Tibial nerve (tissue), 4 donors: ENCODE results near the gene COMT. TPM values are rescaled to one million over a fixed set of nuclear protein-coding genes. Genes with fewer than 3 reads are reported as not detected.

Experiments
- DNase-seq, 2 donors: peaks; one replicate each; pipeline ENCODE4 v3.0.0-alpha.2; 2019; ENCODE audit warnings: low spot score in 2 of 2
- H3K27ac ChIP-seq, 4 donors: fragments of 200-600 bp; sonication (generic) in 3 of 4; one replicate each; pipeline ENCODE4 v1.5.1; 2017 to 2019; ENCODE audit warnings: mild to moderate bottlenecking in 1 of 4
- H3K27me3 ChIP-seq, 2 donors: fragments of 200-600 bp; sonication (generic) in 1 of 2; one replicate each; pipeline versions ENCODE4 v1.5.1 to v1.6.0; 2017 to 2019
- H3K36me3 ChIP-seq, 3 donors: fragments of 200-600 bp; sonication (generic); one replicate each; pipeline ENCODE4 v1.5.1; 2018 to 2019
- H3K4me1 ChIP-seq, 4 donors: fragments of 200-600 bp; sonication (generic) in 3 of 4; one replicate each; pipeline ENCODE4 v1.5.1; 2017 to 2019
- H3K4me3 ChIP-seq, 4 donors: fragments of 200-600 bp; sonication (generic) in 3 of 4; one replicate each; pipeline ENCODE4 v1.5.1; 2017 to 2019; ENCODE audit warnings: mild to moderate bottlenecking in 1 of 4, moderate library complexity in 1 of 4
- H3K9me3 ChIP-seq, 4 donors: fragments of 200-600 bp; sonication (generic) in 3 of 4; one replicate each; pipeline ENCODE4 v1.5.1; 2017 to 2019
- CTCF ChIP-seq, 5 experiments: fragments of 200-600 bp in 3 of 5; fragments of 450-650 bp in 2 of 5; sonication (generic) in 3 of 5; IDR thresholded peaks; one replicate each; pipeline ENCODE4 v1.5.1; 2016 to 2019; ENCODE audit warnings: antibody characterized with exemption in 5 of 5, mild to moderate bottlenecking in 3 of 5, moderate library complexity in 2 of 5
- EP300 ChIP-seq, 2 donors: sonication (generic); formaldehyde crosslinking; IDR thresholded peaks; one replicate each; pipeline ENCODE4 v1.6.1; 2017; ENCODE audit warnings: antibody characterized with exemption in 2 of 2, mild to moderate bottlenecking in 1 of 2
- POLR2A ChIP-seq, 2 donors: fragments of 450-650 bp; IDR thresholded peaks; one replicate each; pipeline ENCODE4 v1.6.1; 2017; ENCODE audit warnings: antibody characterized with exemption in 2 of 2, mild to moderate bottlenecking in 2 of 2, moderate library complexity in 2 of 2
- WGBS, 2 donors: methylation state at CpG; one replicate each; pipeline ENCODE4 v1.1.5; 2018; 5-methylcytosine and 5-hydroxymethylcytosine counted together
- total RNA-seq, 4 donors: library from RNA; depleted of rRNA; stranded (reverse); fragments of >200 nt; gene quantifications; one replicate each; pipeline ENCODE4 v1.1.0, GENCODE V29; 2016

COMT gene
- total RNA-seq, result 100 to 1,000 TPM; 212 to 306 (median 240) TPM

- peak in 1 of 5 experiments; percentile 7 for TF ChIP-seq CTCF (IDR thresholded peaks at IDR 0.05)
- peak in 1 of 2 donors; percentile 52 for TF ChIP-seq EP300 (IDR thresholded peaks at IDR 0.05)
- TF ChIP-seq POLR2A (IDR thresholded peaks at IDR 0.05), result peak in 1 of 2 donors; percentile 52
- Histone ChIP-seq H3K36me3 (peaks cover 0 to 10% (median 0%) of the 10 kb centered on the region in 3 donors), H3K4me3 (peak within 1 kb of the TSS; percentile 64 to 99 (median 88)), H3K4me1 (peaks cover 0 to 46% (median 31%) of the 10 kb centered on the region in 4 donors), H3K27me3 (no peaks in the 10 kb centered on the region), H3K9me3 (no peaks in the 10 kb centered on the region), H3K27ac (peak within 1 kb of the TSS; percentile 95 to 99 (median 96))
- peak; percentile 41 to 42 for DNase-seq
- WGBS, 2 donors, result 1% methylated on average over 15 to 21 of the region's 63 CpGs
These were observed at the start of gene COMT, which contains the start of gene TXNRD2 for GRCh38 chr22:19941365-19942082. Gene COMT (plus strand): TSS chr22:19941772. CDS start chr22:19962527, 20,755 bp downstream. Gene TXNRD2 (minus strand): TSS chr22:19941818. CDS start chr22:19941803, 15 bp downstream.

GRCh38 chr22:19892257-19892879, 49.2 kb upstream of the COMT start:
- Histone ChIP-seq H3K9me3 (no peaks in the 10 kb centered on the region), H3K4me1 (peaks cover 0 to 26% (median 19%) of the 10 kb centered on the region in 4 donors), H3K27ac (peak overlapping the region in 2 of 4 donors; percentile 48 to 75), H3K27me3 (no peaks in the 10 kb centered on the region), H3K4me3 (peak overlapping the region in 1 of 4 donors; percentile 26), H3K36me3 (peaks cover 0 to 79% (median 0%) of the 10 kb centered on the region in 3 donors)
- TF ChIP-seq EP300 (IDR thresholded peaks at IDR 0.05) (no peak), CTCF (IDR thresholded peaks at IDR 0.05) (no peak), POLR2A (IDR thresholded peaks at IDR 0.05) (no peak)
- 28 to 32% methylated on average over 24 of the region's 24 CpGs for WGBS, 2 donors
- DNase-seq, result no peak

- Histone ChIP-seq H3K27ac (peak overlapping the region in 1 of 4 donors; percentile 23), H3K9me3 (no peaks in the 10 kb centered on the region), H3K36me3 (peaks cover 0 to 79% (median 0%) of the 10 kb centered on the region in 3 donors), H3K27me3 (no peaks in the 10 kb centered on the region), H3K4me3 (no peak overlapping the region), H3K4me1 (peaks cover 0 to 26% (median 19%) of the 10 kb centered on the region in 4 donors)
- WGBS, 2 donors, result 84 to 85% methylated on average over 13 of the region's 13 CpGs
- TF ChIP-seq EP300 (IDR thresholded peaks at IDR 0.05), result no peak
- no peak for TF ChIP-seq CTCF (IDR thresholded peaks at IDR 0.05)
- no peak for TF ChIP-seq POLR2A (IDR thresholded peaks at IDR 0.05)
- DNase-seq, result no peak
These were observed 48.6 kb upstream of the COMT start for GRCh38 chr22:19892925-19893324.

- Histone ChIP-seq H3K27ac (peak overlapping the region in 1 of 4 donors; percentile 23), H3K4me3 (no peak overlapping the region), H3K9me3 (no peaks in the 10 kb centered on the region), H3K27me3 (no peaks in the 10 kb centered on the region), H3K4me1 (peaks cover 0 to 26% (median 19%) of the 10 kb centered on the region in 4 donors), H3K36me3 (peaks cover 0 to 79% (median 0%) of the 10 kb centered on the region in 3 donors)
- DNase-seq, result no peak
- 91 to 96% methylated on average over 10 to 11 of the region's 15 CpGs for WGBS, 2 donors
- TF ChIP-seq EP300 (IDR thresholded peaks at IDR 0.05) (no peak), CTCF (IDR thresholded peaks at IDR 0.05) (no peak), POLR2A (IDR thresholded peaks at IDR 0.05) (no peak)
These were observed 48.2 kb upstream of the COMT start for GRCh38 chr22:19893363-19893762.
